ENCODE measurements around the gene FYN.

DNA sequence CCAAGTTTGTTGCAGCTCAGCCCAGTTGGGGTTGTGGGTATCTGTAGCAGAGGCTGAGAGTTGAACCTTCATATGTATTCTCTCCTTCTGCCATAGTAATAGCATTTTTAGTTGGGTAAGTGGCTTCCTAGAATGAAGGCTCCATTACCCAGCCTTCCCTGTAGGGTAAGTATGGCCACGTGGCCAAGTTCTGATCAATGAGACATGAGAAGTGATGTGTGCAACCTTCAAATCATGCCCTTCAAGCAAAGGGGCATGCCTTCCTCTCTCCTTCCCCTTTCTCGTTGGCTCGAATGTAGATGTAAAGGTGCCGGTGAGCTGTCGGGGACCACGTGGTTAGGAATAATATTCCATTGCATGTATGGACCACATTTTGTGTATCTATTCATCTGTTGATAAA, 254.8 kb downstream of the FYN start:
- TF ChIP-seq, protein P1, sequence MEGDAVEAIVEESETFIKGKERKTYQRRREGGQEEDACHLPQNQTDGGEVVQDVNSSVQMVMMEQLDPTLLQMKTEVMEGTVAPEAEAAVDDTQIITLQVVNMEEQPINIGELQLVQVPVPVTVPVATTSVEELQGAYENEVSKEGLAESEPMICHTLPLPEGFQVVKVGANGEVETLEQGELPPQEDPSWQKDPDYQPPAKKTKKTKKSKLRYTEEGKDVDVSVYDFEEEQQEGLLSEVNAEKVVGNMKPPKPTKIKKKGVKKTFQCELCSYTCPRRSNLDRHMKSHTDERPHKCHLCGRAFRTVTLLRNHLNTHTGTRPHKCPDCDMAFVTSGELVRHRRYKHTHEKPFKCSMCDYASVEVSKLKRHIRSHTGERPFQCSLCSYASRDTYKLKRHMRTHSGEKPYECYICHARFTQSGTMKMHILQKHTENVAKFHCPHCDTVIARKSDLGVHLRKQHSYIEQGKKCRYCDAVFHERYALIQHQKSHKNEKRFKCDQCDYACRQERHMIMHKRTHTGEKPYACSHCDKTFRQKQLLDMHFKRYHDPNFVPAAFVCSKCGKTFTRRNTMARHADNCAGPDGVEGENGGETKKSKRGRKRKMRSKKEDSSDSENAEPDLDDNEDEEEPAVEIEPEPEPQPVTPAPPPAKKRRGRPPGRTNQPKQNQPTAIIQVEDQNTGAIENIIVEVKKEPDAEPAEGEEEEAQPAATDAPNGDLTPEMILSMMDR (conservative IDR thresholded peaks at IDR 0.05; ENCODE audit: low read depth, low read length) = no peak
- TF ChIP-seq EZH2 (IDR thresholded peaks at IDR 0.05; ENCODE audit: borderline replicate concordance, low read depth, low read length, poor library complexity, severe bottlenecking) = no peak
